Upper lobe of left lung (tissue), 4 donors: ENCODE results near the gene CHDH.

ENCODE experiments used
- EP300 ChIP-seq, 4 donors: sonication (generic); formaldehyde crosslinking; IDR thresholded peaks; one replicate each; pipeline ENCODE4 v1.5.1; 2017; ENCODE audit warnings: antibody characterized with exemption in 4 of 4, control low read depth in 2 of 4
- POLR2A ChIP-seq, 4 donors: fragments of 450-650 bp; IDR thresholded peaks; one replicate each; pipeline ENCODE4 v1.5.1; 2016 to 2017; ENCODE audit warnings: antibody characterized with exemption in 4 of 4, mild to moderate bottlenecking in 2 of 4
- POLR2AphosphoS5 ChIP-seq, 2 donors: sonication (generic); formaldehyde crosslinking; IDR thresholded peaks; one replicate each; pipeline ENCODE4 v1.5.1; 2017; ENCODE audit warnings: antibody characterized with exemption in 2 of 2
- TF ChIP-seq, protein P1 (sequence below), 6 experiments: fragments of 450-650 bp in 4 of 6; fragments of 200-600 bp in 2 of 6; sonication (generic) in 2 of 6; IDR thresholded peaks; one replicate each; pipeline ENCODE4 v1.5.1; 2016 to 2019; ENCODE audit warnings: antibody characterized with exemption in 6 of 6

DNA sequence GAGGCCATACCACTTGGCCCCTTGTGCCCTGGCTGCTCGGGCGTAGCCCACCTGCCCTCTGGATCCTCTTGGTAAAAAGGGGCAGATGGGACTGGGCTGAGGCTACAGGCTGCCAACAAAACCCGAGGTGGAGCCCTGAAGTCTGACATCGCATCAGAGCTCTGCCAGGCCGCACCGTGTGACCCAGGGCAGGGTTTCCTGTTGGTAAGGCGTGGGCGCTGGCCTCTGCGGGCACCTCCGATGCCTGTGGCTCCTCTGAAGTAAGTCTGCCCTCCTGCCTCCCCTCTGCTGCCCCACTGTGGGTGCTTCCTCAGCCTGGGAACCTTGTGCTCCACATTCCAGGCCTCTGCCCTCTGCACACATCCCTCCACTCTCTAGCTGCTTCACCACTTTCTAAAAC is 8.9 kb downstream of the CHDH start:
- no peak for TF ChIP-seq POLR2A (IDR thresholded peaks at IDR 0.05)
- TF ChIP-seq, protein P1, sequence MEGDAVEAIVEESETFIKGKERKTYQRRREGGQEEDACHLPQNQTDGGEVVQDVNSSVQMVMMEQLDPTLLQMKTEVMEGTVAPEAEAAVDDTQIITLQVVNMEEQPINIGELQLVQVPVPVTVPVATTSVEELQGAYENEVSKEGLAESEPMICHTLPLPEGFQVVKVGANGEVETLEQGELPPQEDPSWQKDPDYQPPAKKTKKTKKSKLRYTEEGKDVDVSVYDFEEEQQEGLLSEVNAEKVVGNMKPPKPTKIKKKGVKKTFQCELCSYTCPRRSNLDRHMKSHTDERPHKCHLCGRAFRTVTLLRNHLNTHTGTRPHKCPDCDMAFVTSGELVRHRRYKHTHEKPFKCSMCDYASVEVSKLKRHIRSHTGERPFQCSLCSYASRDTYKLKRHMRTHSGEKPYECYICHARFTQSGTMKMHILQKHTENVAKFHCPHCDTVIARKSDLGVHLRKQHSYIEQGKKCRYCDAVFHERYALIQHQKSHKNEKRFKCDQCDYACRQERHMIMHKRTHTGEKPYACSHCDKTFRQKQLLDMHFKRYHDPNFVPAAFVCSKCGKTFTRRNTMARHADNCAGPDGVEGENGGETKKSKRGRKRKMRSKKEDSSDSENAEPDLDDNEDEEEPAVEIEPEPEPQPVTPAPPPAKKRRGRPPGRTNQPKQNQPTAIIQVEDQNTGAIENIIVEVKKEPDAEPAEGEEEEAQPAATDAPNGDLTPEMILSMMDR (IDR thresholded peaks at IDR 0.05), result no peak
- TF ChIP-seq EP300 (IDR thresholded peaks at IDR 0.05), result no peak
- no peak for TF ChIP-seq POLR2AphosphoS5 (IDR thresholded peaks at IDR 0.05)
